KMS-11 (cell line): Measurements from ENCODE around the gene ZNF860.
"Not testable (repeated sequence)": the region's sequence is repeated elsewhere in the genome, so short reads cannot be mapped to it uniquely, and the experiment has no call there.

Experiments used
- H2AFZ ChIP-seq: fragments of 200-600 bp; sonication (generic); 2 replicates; pipeline ENCODE4 v1.6.1; 2016; ENCODE audit warnings: antibody characterized with exemption, mixed run types, low read depth
- H3K27ac ChIP-seq: fragments of 200-600 bp; sonication (generic); 2 replicates; pipeline ENCODE4 v1.6.1; 2016; ENCODE audit warnings: mild to moderate bottlenecking, mixed run types
- H3K27me3 ChIP-seq: fragments of 200-600 bp; sonication (generic); 2 replicates; pipeline ENCODE4 v1.6.1; 2017; ENCODE audit warnings: mild to moderate bottlenecking, low read depth, mixed run types, moderate library complexity; ENCODE audit not compliant: insufficient read depth
- H3K36me3 ChIP-seq: fragments of 200-600 bp; sonication (generic); 2 replicates; pipeline ENCODE4 v1.6.1; 2017; ENCODE audit warnings: mild to moderate bottlenecking, mixed run types; ENCODE audit not compliant: insufficient read depth
- H3K4me1 ChIP-seq: fragments of 200-600 bp; sonication (generic); 2 replicates; pipeline ENCODE4 v1.6.1; 2016; ENCODE audit warnings: mild to moderate bottlenecking, low read depth, mixed run types; ENCODE audit not compliant: poor library complexity, severe bottlenecking
- H3K4me2 ChIP-seq: fragments of 200-600 bp; sonication (generic); 2 replicates; pipeline ENCODE4 v1.7.0; 2016; ENCODE audit warnings: mild to moderate bottlenecking, mixed run types
- H3K4me3 ChIP-seq: fragments of 200-600 bp; sonication (generic); IDR thresholded peaks from 2 replicates; pipeline ENCODE4 v1.6.1; 2017; ENCODE audit warnings: low read depth, low read length, mixed read lengths; ENCODE audit not compliant: insufficient read depth
- H3K79me2 ChIP-seq: fragments of 200-600 bp; sonication (generic); 2 replicates; pipeline ENCODE4 v1.6.1; 2016; ENCODE audit warnings: low read depth, mixed run types; ENCODE audit not compliant: insufficient read depth
- H3K9ac ChIP-seq: fragments of 200-600 bp; sonication (generic); 2 replicates; pipeline ENCODE4 v1.6.1; 2016; ENCODE audit warnings: mild to moderate bottlenecking, mixed run types
- H4K20me1 ChIP-seq: fragments of 200-600 bp; sonication (generic); 2 replicates; pipeline ENCODE4 v1.6.1; 2016; ENCODE audit warnings: mild to moderate bottlenecking, mixed run types; ENCODE audit not compliant: insufficient read depth
- CTCF ChIP-seq: fragments of 200-600 bp; sonication (generic); conservative IDR thresholded peaks from 2 replicates; pipeline ENCODE4 v1.6.1; 2017; ENCODE audit warnings: low read depth, mild to moderate bottlenecking, antibody characterized with exemption, low read length, moderate library complexity, mixed read lengths

The ZNF860 gene

DNA sequence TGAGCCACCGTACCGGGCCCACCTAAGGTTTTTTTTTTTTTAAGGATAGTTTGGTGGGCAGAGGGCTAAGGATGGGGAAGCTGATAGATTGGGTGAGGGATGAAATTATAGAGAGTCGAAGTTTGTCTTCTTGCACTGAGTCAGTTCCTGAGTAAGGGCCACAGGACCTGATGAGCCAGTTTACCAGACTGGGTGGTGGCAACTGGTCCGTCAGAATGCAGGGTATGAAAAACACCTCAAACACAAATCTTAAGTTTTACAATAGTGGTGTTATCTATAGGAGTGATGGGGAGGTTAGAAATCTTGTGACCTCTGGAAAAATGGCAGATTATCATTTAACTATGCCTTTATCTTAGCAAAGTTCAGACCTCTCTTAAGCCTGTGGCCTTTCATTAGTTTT lies 2.8 kb downstream of the ZNF860 start:
- H2AFZ ChIP-seq = no peak overlapping the region
- no peaks in the 10 kb centered on the region for H3K27me3 ChIP-seq
- no peaks in the 10 kb centered on the region for H3K36me3 ChIP-seq
- no peaks in the 10 kb centered on the region for H3K4me1 ChIP-seq
- no peak overlapping the region for H3K27ac ChIP-seq
- H4K20me1 ChIP-seq = no peaks in the 10 kb centered on the region
- no peak overlapping the region for H3K9ac ChIP-seq
- no peak overlapping the region for H3K4me2 ChIP-seq
- H3K4me3 ChIP-seq = no peak overlapping the region
- H3K79me2 ChIP-seq = no peaks in the 10 kb centered on the region
- no peak for TF ChIP-seq CTCF

- no peaks in the 10 kb centered on the region for H3K36me3 ChIP-seq
- no peak for TF ChIP-seq CTCF
- no peak overlapping the region for H3K4me2 ChIP-seq
- no peak overlapping the region for H3K9ac ChIP-seq
- no peak overlapping the region for H2AFZ ChIP-seq
- no peaks in the 10 kb centered on the region for H4K20me1 ChIP-seq
- H3K27ac ChIP-seq = no peak overlapping the region
- H3K79me2 ChIP-seq = no peaks in the 10 kb centered on the region
- H3K27me3 ChIP-seq = no peaks in the 10 kb centered on the region
- H3K4me3 ChIP-seq = no peak overlapping the region
- H3K4me1 ChIP-seq = no peaks in the 10 kb centered on the region
Observed at GRCh38 chr3:31985831-31986230, 4.3 kb downstream of the ZNF860 start.

DNA sequence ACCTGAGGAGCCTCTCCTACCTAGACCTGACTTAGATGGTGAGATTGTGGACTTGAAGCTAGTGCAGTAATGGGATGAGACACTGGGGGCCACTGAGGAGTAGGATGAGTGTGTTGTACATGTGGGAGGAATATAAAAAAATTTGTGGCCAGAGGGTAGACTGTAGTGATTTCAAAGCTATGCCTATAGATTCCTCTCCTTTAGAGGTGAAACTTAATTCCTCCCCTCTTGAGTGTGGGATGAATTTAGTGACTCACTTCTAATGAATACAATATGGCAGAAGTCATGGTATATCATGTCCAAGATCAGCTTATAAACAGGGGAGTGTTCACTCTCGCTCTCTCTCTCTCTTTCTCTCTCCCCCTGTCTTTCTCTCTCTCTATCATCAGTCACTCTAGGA lies 6.7 kb downstream of the ZNF860 start:
- TF ChIP-seq CTCF = no peak
- Histone ChIP-seq H4K20me1 (no peaks in the 10 kb centered on the region), H3K79me2 (no peaks in the 10 kb centered on the region), H3K36me3 (no peaks in the 10 kb centered on the region), H3K27ac (no peak overlapping the region), H3K4me1 (no peaks in the 10 kb centered on the region), H2AFZ (no peak overlapping the region), H3K9ac (no peak overlapping the region), H3K4me2 (no peak overlapping the region), H3K4me3 (no peak overlapping the region), H3K27me3 (no peaks in the 10 kb centered on the region)

- not testable (repeated sequence) for H4K20me1 ChIP-seq, H3K27ac ChIP-seq, H2AFZ ChIP-seq, H3K4me1 ChIP-seq, H3K9ac ChIP-seq, H3K36me3 ChIP-seq, H3K27me3 ChIP-seq, H3K4me3 ChIP-seq, H3K79me2 ChIP-seq, H3K4me2 ChIP-seq
Observed at GRCh38 chr3:31992995-31993394, 11.4 kb downstream of the ZNF860 start.

DNA sequence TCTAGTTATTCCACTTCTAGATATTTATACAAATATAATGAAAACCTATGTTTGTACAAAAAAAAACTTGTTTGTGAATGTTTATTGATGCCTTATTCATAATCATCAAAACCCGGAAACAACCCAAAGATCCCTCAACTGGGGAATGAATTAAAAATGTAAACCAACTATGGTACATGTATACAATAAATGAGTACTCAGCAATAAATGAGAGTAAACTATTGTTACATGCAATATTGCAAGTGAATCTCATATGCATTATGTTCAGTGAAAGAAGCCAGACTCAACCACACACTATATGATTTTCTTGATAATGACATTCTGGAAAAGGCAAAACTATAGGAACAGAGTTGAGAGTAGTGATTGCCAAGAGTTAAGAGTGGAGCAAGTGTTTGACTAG lies 12.3 kb downstream of the ZNF860 start:
- Histone ChIP-seq H3K27me3 (no peaks in the 10 kb centered on the region), H2AFZ (no peak overlapping the region), H3K4me1 (no peaks in the 10 kb centered on the region), H3K9ac (no peak overlapping the region), H3K27ac (no peak overlapping the region), H3K79me2 (no peaks in the 10 kb centered on the region), H4K20me1 (no peaks in the 10 kb centered on the region), H3K4me2 (no peak overlapping the region), H3K4me3 (no peak overlapping the region), H3K36me3 (no peaks in the 10 kb centered on the region)
- no peak for TF ChIP-seq CTCF

GRCh38 chr3:31995026-31995425 lies 13.5 kb downstream of the ZNF860 start:
- not testable (repeated sequence) for H2AFZ ChIP-seq, H3K9ac ChIP-seq, H4K20me1 ChIP-seq, H3K4me3 ChIP-seq, H3K4me2 ChIP-seq, H3K27me3 ChIP-seq, H3K27ac ChIP-seq, H3K36me3 ChIP-seq, H3K4me1 ChIP-seq, H3K79me2 ChIP-seq
